Measurements from ENCODE around the gene POU2F3. TPM values are rescaled to one million over a fixed set of nuclear protein-coding genes. Genes with fewer than 3 reads are reported as not detected.

POU2F3 gene
- total RNA-seq, 4 donors from 2014 or later: not detected

- no peak for TF ChIP-seq EP300 (IDR thresholded peaks at IDR 0.05)
- TF ChIP-seq CTCF (IDR thresholded peaks at IDR 0.05): no peak
- no peak for TF ChIP-seq POLR2AphosphoS5 (IDR thresholded peaks at IDR 0.05)
- no peak for TF ChIP-seq POLR2A (IDR thresholded peaks at IDR 0.05; ENCODE audit: low read depth)
- Histone ChIP-seq H3K27ac (replicated peaks in 1 of 4) (peak overlapping the region; percentile 48 to 78 (median 62)), H3K9me3 (no peaks in the 10 kb centered on the region), H3K4me1 (peaks cover 36 to 84% (median 68%) of the 10 kb centered on the region in 4 donors), H3K4me3 (no peak overlapping the region), H3K27me3 (no peaks in the 10 kb centered on the region), H3K36me3 (peaks cover 0 to 27% (median 9%) of the 10 kb centered on the region in 4 donors)
- no peak for DNase-seq (ENCODE audit: extremely low spot score)
- 9% methylated on average over 1 of the region's 1 CpG for WGBS
- intact Hi-C loops (cut with DNase I): no loop called here
Observed at GRCh38 chr11:120223793-120224192, 16.1 kb upstream of the POU2F3 start.

- H3K27ac ChIP-seq (replicated peaks in 1 of 4): peak overlapping the region; percentile 58 to 78 (median 62)
- WGBS: 73% methylated on average over 6 of the region's 6 CpGs
- H3K4me3 ChIP-seq: no peak overlapping the region
- intact Hi-C loops (cut with DNase I): no loop called here
- no peaks in the 10 kb centered on the region for H3K9me3 ChIP-seq
- peaks cover 0 to 33% (median 12%) of the 10 kb centered on the region in 4 donors for H3K36me3 ChIP-seq
- no peaks in the 10 kb centered on the region for H3K27me3 ChIP-seq
- TF ChIP-seq POLR2AphosphoS5 (IDR thresholded peaks at IDR 0.05): no peak
- no peak for DNase-seq (ENCODE audit: extremely low spot score)
- peaks cover 33 to 79% (median 63%) of the 10 kb centered on the region in 4 donors for H3K4me1 ChIP-seq
Observed at GRCh38 chr11:120224361-120224760, 15.6 kb upstream of the POU2F3 start.

- no peak for DNase-seq (ENCODE audit: extremely low spot score)
- 47% methylated on average over 11 of the region's 22 CpGs for WGBS
- peaks cover 0 to 34% (median 13%) of the 10 kb centered on the region in 4 donors for H3K36me3 ChIP-seq
- H3K27ac ChIP-seq (replicated peaks in 1 of 4): peak overlapping the region; percentile 58 to 78 (median 62)
- no peak overlapping the region for H3K4me3 ChIP-seq
- TF ChIP-seq POLR2AphosphoS5 (IDR thresholded peaks at IDR 0.05) (peak in 1 of 2 donors; percentile 19), POLR2A (IDR thresholded peaks at IDR 0.05; ENCODE audit: low read depth) (no peak)
- no peaks in the 10 kb centered on the region for H3K9me3 ChIP-seq
- intact Hi-C loops (cut with DNase I): no loop called here
- H3K4me1 ChIP-seq: peaks cover 31 to 73% (median 54%) of the 10 kb centered on the region in 4 donors
- H3K27me3 ChIP-seq: no peaks in the 10 kb centered on the region
Observed at GRCh38 chr11:120224972-120225909, 14.7 kb upstream of the POU2F3 start.

GRCh38 chr11:120226242-120226641 is 13.7 kb upstream of the POU2F3 start:
- no peaks in the 10 kb centered on the region for H3K9me3 ChIP-seq
- intact Hi-C loops (cut with DNase I): no loop called here
- DNase-seq (ENCODE audit: extremely low spot score): no peak
- 20% methylated on average over 1 of the region's 5 CpGs for WGBS
- peaks cover 28 to 63% (median 44%) of the 10 kb centered on the region in 4 donors for H3K4me1 ChIP-seq
- H3K27me3 ChIP-seq: no peaks in the 10 kb centered on the region
- H3K4me3 ChIP-seq: no peak overlapping the region
- peaks cover 0 to 30% (median 13%) of the 10 kb centered on the region in 4 donors for H3K36me3 ChIP-seq
- peak overlapping the region; percentile 58 to 78 (median 62) for H3K27ac ChIP-seq (replicated peaks in 1 of 4)
- no peak for TF ChIP-seq CTCF (IDR thresholded peaks at IDR 0.05)
- TF ChIP-seq EP300 (IDR thresholded peaks at IDR 0.05): no peak
- no peak for TF ChIP-seq POLR2AphosphoS5 (IDR thresholded peaks at IDR 0.05)
- TF ChIP-seq POLR2A (IDR thresholded peaks at IDR 0.05; ENCODE audit: low read depth): no peak

- no peak for TF ChIP-seq POLR2AphosphoS5 (IDR thresholded peaks at IDR 0.05)
- 85% methylated on average over 3 of the region's 13 CpGs for WGBS
- Histone ChIP-seq H3K4me3 (no peak overlapping the region), H3K36me3 (peaks cover 0 to 30% (median 13%) of the 10 kb centered on the region in 4 donors), H3K9me3 (no peaks in the 10 kb centered on the region), H3K4me1 (peaks cover 23 to 58% (median 39%) of the 10 kb centered on the region in 4 donors), H3K27me3 (peaks cover 0 to 1% (median 0%) of the 10 kb centered on the region in 4 donors), H3K27ac (replicated peaks in 1 of 4) (peak overlapping the region in 3 of 4 donors; percentile 58 to 78 (median 64))
- intact Hi-C loops (cut with DNase I): no loop called here
- DNase-seq (ENCODE audit: extremely low spot score): no peak
Observed at GRCh38 chr11:120226714-120227113, 13.2 kb upstream of the POU2F3 start.

GRCh38 chr11:120227228-120227852 is 12.6 kb upstream of the POU2F3 start:
- H3K4me1 ChIP-seq: peaks cover 19 to 52% (median 35%) of the 10 kb centered on the region in 4 donors
- no peak overlapping the region for H3K4me3 ChIP-seq
- no peaks in the 10 kb centered on the region for H3K9me3 ChIP-seq
- WGBS: 85% methylated on average over 4 of the region's 5 CpGs
- peaks cover 0 to 8% (median 0%) of the 10 kb centered on the region in 4 donors for H3K27me3 ChIP-seq
- H3K36me3 ChIP-seq: peaks cover 0 to 30% (median 13%) of the 10 kb centered on the region in 4 donors
- intact Hi-C loops (cut with DNase I): no loop called here
- TF ChIP-seq POLR2AphosphoS5 (IDR thresholded peaks at IDR 0.05) (no peak), CTCF (IDR thresholded peaks at IDR 0.05) (no peak), EP300 (IDR thresholded peaks at IDR 0.05) (no peak)
- DNase-seq (ENCODE audit: extremely low spot score): no peak
- H3K27ac ChIP-seq (replicated peaks in 1 of 4): peak overlapping the region in 2 of 4 donors; percentile 58 to 78

Data from esophagus muscularis mucosa (tissue), 4 donors.